Stimulated activated CD8-positive, alpha-beta memory T cell treated with anti-CD3 and anti-CD28 coated beads, Interleukin-2, amount 100 ng/mL, for 1 hour (primary cell): Measurements from ENCODE around the gene DNAJB12.
A peak's percentile ranks its signal among the peaks of the same experiment; 100 is the strongest.
"Not testable (repeated sequence)": the region's sequence is repeated elsewhere in the genome, so short reads cannot be mapped to it uniquely, and the experiment has no call there.

Source experiments
- DNase-seq, 2 donors: peaks; one replicate each; pipeline ENCODE4 v3.0.0-alpha.2; 2020; ENCODE audit warnings: low read depth in 2 of 2

Gene DNAJB12

DNA sequence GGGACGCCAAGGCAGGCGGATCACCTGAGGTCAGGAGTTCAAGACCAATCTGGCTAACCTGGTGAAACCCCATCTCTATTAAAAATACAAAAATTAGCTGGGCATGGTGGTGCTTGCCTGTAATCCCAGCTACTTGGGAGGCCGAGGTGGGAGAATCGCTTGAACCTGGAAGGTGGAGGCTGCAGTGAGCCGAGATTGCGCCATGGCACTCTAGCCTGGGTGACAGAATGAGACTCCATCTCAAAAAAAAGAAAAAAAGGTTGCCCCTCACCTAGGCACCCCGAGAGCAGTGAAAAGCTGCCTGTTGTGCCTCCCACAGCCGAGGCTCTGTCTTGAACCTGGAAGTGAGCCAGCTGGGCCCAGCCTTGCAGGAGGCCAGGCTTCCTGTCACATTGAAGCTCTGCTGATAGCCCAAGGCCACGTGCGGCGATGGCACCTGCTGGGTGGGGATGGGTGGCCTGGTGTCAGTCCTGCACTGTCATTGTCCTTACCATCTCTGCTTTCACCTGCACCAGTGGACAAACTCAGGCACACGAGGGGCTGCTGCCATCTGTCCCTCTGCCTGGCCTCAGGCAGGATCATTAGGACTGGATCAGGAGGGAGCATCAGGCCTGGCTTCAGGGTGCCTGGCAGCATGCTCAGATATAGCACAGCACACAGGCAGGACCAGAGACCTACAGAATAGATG lies 37.8 kb downstream of the DNAJB12 start:
- DNase-seq: no peak

DNA sequence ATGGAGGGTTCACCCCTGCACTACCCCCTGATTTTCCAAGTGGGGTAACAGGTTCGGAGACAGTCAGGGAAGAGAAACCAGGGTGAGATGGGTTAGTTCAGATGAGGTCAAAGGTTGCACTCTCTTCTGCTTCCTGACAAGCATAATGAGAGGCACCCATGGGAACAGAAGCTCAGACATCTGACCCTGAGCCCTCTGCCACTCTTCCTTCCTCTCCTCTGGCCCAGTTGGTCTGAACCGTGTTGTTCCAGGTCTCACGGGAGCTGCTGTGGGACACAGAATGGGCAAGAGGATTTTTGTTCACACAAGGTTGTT lies 38.4 kb downstream of the DNAJB12 start:
- no peak for DNase-seq

DNA sequence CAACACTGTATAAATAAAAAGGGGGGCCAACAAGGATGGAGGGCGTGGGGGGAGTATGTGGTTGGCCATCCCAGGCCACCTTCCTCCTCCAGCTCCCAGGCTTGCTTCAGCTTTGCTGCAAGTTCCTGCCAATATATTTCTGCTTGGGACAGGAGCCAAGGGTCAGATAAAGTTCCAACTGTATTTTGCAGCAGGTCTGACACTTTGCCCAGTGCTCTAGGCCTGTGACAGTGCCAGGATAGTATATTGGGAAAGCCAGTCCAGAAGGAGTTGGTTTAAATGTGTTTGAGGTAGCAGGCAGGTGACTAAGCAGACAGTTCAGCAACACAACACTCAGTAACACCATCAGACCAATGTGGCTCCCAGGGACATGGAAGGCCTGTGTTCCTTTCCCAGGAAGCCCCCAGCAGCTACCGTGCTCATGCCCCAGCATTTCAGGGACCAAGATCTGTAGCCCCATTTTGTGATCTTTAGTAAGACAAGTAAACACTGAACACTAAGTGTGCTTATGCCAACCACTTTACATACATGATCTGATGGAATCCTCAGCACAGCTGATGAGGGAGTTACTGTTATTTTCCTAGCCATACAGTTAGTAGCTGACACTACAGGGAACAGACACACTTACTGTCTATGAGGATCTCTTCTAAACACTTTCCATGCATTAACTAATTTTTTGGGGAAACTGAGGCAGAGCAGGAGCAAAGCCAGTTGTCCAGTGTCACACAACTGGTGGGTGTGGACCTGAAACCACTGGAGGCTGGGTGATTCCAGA lies 38.9 kb downstream of the DNAJB12 start:
- DNase-seq: no peak

DNA sequence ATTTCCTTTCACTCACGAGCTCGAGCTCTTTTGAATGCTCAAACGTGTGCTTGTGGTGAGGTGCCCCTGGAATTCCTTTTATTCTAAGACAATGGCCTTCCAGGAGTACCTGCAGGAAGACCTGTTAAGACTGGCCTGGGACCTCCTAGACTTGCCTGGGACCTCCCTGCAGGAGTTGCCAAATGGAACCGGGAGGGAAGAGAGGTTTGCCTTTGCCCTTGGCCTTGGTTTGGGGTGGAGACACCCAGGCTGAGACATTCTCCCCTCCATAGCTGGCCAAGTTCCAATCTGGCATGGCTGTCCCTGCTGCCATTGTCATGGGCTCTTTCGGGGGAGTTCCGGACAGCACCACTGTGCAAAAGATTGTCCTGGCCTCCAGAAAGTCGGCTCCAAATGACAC lies 39.7 kb downstream of the DNAJB12 start:
- DNase-seq: no peak

DNA sequence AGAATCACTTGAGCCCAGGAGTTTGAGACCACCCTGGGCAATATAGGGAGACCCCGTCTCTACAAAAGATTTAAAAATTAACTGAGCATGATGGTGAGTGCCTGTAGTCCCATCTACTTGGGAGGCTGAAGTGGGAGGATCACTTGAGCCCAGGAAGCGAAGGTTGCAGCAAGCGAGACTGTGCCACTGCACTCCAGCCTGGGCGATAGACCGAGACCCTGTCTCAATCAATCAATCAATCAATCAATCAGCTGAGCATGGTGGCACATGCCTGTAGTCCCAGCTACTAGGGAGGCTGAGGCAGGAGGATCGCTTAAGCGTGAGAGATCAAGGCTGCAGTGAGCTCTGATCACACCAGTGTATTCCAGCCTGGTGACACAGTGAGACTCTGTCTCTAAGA lies 40.5 kb downstream of the DNAJB12 start:
- no peak for DNase-seq

DNA sequence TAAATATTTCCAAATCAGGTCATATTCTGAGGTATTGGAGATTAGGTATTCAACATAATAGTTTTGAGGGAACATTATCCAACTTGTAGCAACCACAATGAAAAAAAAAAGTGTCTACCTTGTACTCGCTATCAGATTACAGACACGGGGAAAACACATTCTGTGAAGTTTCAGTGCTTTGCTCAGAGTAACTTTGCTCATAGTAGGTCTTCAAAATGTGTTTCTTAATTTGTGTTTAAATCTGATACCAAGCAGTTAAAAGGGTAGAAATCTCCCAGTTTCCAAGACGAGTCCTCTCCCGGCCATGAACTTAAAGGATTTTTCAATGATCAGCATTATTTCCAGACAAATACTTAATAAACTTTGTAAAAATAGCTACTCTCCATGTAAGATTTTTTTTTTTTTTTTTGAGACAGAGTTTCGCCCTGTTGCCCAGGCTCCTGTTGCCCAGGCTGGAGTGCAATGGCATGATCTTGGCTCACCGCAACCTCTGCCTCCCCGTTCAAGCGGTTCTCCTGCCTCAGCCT lies 41.8 kb downstream of the DNAJB12 start:
- DNase-seq: no peak

DNA sequence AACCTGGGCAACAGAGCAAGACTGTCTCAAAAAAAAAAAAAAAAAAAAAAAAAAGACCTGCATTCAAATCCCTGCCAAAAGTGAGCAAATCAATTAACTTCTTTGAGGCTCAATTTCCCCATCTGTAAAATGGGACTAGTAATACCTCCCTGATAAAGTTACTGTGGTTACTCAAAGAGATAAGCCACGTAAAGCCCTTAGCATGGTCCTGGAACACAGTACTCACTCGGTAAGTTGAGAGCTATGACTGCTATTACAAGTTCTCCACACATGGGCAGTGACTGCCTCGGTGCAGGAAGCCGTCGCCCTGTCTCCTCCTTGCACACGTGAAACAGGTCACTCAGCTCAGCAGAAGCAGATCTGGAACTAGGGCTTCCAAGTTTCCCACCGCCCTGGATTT lies 43.1 kb downstream of the DNAJB12 start:
- DNase-seq: no peak

DNA sequence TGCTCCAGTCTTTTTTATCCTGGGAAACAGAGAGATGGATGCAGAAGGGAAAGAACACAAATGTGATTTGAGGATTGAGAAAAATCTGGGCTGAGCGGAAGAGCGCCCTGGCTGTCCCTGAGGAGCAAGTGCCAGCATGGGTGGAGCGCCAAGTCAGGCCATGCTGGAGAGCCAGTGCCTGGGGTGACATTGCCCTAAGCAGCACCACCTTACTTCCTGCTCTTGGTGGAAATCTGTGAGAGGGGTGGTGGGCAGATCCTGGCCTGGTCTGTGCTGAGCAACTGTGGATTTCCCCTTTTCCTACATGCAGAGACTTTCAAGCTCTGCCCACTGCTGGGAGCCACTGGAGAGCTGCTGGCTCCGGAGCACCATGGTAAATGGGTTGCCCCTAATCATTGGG lies 44.1 kb downstream of the DNAJB12 start:
- no peak for DNase-seq

DNA sequence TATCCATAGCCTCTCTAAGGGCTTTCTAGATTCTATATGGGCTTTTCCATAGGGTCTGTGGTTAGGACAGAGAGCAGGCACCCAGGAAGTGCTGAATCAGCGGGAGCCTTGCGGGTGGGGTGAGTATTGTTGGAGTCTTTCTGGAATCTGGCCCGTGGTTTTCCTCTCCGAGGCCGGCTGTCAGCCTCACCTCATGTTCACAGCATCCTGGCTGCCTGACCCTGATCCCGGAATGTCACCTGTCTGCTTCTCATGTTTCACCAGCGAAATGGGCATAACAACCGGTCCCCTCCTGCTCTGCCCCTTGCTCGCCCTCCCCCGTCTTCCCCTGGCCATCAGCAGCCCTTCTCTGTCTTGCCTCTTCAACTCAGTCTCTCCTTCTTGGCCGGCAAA lies 44.5 kb downstream of the DNAJB12 start:
- DNase-seq: no peak

DNA sequence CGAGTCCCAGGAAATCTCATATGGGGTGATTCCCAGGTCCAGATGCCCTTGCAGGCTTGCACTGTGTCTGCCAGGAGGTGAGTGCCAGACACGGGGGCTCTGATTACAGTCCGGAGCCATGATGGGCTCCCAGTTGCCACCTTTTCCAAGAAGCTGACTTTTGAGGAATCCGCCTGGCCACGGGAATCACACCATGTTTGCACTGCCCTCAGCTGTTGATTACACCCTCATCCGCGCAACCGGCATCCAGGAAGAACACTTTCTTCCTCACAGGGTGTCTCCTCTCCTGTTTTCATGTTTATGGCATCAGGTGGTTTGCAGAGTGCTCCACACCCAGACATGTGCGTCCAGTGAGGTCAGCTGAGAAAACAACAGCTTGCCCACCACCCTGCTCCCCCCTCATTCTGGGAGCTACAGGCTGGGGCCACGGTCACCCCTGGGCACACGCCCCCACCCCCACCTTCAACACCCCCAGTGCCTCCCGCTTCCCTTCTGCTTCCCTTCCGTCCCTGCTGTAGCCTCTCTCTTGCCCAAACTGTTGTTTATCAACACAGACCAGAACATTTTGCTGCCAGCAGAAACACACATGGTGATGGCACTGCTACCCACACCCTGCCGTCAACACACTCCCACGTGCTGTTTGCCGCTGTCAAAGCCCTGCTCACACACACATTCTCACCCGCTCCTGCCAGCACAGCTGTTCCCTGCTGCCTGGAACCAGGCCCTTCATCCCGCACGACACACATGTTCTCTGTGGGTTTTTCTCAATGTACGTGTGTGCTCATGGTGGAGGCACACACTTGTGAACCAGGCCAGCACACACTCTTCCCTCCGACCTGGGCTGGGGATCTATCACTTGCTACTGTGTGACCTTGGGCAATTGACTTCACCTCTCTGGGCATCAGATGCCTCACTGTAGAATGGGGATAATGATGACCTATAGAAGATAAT lies 45.2 kb downstream of the DNAJB12 start:
- DNase-seq: no peak

DNA sequence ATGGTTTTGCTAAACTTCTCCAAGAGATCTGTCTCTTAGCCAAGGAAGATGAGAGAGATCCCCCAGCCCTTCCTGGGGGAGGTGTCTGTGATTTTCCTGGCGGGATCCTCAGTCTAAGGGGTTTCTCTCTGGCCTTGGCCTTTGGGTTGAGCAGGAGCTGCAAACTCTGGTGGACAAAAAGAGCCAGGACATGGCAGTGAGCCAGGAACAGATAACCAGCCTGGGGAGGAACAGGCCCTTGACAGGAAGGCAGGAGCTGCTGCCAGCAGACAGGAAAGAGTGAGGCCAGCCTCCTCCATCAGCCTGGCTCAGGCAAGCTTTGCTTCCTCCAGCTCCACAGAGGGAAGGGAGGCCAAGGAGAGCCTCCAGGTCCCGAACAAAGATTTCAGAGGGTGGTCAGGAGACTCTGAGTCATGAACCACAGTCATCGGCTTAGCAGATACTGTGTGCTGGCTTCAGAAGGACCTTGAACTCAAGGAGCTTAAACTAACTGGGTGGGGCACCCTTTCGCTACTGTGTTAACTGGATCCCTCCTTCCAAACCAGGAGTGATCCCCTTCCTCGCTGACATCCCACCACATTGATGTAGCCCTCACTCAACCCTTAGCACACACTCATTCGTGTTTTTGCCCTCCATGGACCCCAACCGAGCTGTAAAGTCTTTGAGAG lies 46.3 kb downstream of the DNAJB12 start:
- no peak for DNase-seq

DNA sequence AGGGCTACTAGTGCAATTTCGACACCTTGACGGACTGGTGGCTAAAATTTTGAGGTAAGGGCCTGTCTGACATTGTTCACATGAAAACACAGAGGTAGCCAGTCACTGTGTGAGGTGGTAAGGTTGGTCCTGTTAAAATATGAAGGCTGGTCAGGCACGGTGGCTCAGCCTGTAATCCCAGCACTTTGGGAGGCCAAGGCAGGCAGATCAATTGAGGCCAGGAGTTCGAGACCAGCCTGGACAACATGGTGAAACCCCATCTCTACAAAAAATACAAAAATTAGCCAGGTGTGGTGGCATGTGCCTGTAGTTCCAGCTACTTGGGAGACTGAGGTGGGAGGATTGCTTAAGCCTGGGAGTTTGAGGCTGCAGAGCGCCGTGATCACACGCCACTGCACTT lies 47.0 kb downstream of the DNAJB12 start:
- not testable (repeated sequence) for DNase-seq

DNA sequence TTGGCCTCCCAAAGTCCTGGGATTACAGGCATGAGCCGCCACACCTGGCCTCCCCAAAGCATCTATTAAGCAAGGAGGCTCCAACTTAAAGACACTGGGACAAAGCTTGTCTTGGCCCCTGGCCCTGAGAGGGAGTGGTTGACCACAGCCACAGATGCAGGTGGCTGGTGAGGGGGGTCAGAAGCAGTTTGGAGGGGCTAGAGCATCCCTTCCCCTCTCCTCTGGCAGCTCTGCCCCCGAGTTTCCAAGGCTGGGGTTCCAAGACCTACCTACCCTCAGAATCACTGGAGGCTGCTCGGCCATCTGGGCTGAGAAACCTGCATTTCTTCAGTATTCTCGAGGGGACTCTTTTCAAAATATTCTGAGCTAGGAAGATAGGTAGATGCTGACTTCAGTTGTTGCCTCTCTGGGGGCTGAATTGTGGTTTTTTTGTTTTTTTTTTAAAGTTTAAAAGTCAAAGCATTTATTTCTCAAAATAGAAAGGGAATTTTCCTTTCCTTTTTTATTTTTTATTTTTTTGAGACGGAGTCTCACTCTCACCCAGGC lies 48.4 kb downstream of the DNAJB12 start:
- no peak for DNase-seq

DNA sequence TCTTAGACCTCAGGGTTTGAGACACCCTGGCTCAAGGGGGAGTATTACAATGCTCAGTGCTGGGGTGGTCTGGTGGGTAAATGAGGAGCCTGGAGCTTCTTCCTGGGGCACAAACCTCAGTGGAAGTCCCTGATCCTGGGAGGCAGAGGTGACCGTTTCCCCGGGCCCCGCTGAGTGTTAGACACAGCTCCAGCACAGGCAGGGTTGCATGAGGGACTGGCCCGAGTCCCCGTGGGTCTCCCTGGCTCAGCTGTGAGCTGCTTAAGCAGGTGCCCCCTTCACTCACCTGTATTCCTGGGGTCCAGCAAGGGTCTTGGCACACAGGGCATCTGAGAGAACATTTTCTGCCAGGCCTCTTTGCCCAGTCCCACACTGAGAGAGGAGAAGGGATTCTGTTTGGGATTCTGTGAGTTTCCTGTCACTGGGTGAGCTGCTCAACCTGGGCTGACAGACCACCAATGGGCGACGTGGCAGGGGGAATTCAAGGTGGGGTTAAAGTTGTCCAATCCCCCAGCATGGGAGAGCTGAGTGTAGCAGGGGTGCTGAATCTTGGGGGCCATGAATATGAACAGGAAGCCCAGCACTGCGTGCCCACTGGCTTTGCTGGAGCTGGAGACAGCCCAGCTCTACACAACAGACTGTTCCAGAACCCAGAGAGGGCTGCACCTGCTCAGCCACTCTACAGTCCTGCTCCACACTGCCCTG lies 51.1 kb downstream of the DNAJB12 start:
- DNase-seq: no peak

DNA sequence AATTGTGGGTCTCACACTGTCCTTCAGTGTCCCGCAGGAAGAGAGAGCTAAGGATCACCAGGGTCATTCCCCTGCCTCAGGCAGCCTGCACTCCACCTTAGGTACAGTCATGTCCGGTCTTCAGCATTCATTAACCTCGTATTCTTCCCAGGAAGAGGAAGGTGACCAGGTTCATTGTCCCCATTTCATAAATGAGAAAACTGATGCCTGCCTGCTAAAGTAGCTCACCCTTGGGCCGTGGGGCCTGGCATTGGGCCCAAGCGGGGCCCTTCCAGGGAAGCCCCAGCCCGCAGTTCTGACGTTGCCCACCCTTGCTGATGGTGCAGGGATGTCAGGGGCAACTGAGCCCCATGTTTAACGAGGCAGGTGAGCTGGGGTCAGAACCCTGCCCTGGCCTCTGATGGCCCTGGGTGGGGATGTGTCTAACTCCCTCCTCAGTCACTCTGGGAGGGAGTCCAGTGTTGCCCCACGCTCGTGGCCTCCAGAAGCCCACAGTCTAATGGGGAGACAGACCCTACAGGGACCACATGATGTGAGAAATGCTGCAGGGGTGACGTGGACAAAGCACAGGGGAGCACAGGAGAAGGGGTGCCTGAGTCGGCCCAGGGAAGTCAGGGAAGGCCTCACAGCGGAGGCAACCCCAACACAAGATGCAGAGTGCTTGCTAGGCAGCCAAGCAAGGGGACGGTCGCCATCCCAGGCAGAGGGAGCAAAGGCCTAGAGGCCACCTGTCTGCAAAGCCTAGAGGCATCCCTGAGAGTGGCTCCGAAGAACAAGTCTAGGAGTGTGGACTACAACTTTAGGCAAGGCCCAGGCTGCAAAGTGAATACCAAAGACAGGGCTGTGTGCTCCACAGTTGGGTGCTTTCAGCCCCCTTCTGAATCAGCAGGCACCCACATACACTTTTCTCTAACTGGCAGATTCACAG lies 55.9 kb downstream of the DNAJB12 start:
- DNase-seq: no peak

DNA sequence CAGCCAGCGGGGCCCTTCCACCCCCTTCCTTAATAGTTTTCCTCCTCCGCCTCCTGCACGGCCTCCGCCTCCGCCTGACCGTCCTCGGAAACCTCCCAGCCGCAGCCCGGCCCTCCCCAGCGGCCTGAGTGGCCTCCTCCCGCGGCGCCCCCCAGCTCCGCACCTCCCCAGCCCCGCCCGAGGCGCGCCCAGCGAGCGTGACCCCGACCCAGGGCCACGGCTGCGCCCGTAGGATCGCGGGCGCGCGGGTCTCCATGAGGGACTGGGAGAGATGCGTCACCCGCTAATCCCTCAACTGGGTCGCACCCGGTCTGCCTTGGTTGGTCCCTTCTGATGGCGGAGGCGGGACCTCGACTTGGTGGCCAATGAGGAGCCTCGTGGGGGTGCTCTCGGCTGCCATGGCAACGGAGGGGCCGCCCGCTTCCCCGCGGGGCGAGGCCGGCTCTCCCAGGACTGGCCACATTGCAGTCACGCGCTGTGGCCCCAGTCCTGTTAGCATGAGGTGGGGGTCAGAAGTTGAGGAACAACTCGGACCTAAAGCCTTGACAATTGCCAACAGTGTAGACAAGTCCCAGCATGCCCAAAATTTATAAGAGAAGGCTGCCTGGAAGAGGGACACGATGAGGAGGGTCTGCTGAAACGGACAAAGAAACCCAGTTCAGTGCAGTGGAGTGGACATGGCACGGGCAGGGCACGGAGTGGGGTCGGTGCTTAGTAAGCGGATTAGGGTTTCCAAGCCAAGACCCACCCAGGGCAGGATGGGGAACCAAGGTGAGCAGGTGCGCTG lies 56.7 kb downstream of the DNAJB12 start:
- peak; percentile 73 to 77 for DNase-seq

DNA sequence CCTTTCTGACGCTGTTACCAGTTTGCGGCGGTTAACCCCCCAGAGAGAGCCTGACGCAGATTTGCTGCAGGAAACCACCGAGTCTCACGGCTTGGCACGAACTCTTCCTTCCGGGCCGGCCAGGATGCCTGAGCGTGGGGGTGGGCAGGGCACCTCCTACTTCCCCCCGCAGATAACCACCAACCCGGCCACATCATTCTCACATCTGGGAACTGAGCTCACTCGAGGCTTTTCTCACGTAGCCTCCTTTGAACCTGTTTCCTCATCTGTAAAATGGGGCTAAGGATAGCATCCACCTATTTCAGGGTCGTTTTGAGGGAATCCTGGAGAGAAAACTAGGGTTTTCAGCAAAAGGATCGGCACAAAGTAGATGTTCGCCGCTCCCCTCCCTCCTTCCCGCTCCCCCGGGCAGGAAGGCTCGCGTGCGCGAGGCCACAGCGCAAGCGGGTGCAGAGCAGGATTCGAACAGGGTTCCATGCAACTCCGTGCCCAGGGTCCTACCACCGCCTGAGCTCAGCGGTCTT lies 57.4 kb downstream of the DNAJB12 start:
- DNase-seq: peak; percentile 90 to 91

DNA sequence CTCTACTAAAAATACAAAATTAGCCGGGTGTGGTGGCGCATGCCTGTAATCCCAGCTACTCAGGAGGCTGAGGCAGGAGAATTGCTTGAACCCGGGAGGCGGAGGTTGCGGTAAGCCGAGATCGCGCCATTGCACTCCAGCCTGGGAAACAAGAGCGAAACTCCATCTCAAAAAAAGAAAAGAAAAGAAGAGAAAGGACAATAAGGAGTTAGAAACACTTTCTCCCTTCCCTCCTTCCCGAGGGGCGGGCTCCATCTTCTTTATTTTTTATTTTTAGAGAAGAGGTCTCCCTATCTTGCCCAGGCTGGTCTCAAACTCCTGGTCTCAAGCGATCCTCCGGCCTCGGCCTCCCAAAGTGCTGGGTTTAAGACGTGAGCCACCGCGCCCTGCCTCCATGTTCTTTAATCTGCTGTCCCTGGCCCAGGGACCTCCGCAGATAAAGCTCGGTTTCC lies 57.9 kb downstream of the DNAJB12 start:
- DNase-seq: not testable (repeated sequence)
